ENCODE results near the gene COLGALT1. TPM values are rescaled to one million over a fixed set of nuclear protein-coding genes. Genes with fewer than 3 reads are reported as not detected.
A peak's percentile ranks its signal among the peaks of the same experiment; 100 is the strongest.

COLGALT1 gene
- total and polyA plus RNA-seq, 9 of the 15 experiments (the other 6 are each of a cell fraction or from before 2014, with no cell fraction given) = 4.9 to 119 (median 82.6) TPM

DNA sequence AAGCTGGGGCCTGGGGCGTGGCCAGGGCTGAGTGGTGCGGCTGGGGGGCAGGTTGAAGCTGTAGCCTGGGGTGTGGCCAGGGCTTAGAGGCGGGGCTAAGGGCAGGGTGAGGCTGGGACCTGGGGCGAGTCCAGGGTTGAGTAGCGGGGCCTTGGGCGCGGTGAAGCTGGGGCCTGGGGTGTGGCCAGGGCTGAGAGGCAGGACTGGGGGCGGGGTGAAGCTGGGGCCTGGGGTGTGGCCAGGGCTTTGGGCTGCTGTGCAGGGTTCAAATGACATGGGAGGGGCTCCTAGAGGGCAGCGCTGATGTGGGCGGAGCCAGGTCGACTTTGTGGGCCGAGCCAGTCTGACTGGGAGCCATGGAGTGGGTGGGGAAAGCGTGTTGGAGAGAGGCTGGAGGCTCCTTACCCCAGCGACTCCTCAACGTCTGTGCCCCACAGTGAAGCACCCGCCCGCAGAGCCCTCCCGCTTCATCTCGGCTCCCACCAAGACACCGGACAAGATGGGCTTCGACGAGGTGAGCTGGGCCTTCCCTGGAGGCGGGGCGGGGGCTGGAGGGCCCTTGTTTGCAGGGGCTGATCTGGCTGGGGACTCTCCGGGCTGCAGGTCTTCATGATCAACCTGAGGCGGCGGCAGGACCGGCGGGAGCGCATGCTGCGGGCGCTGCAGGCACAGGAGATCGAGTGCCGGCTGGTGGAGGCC, 21.5 kb downstream of the COLGALT1 start:
- POLR2A ChIA-PET = interaction anchor here (0.6 to 1.7 kb wide), 3 partner anchors 20 to 273 kb away, joined by 3 to 8 read pairs (median 5); partner anchors contain the start of gene ABHD8
- BruUV-seq (replicated peaks) = no TSS peak
- intact Hi-C loops (cut with micrococcal nuclease) (no loop called here), in situ Hi-C loops (cut with MboI) (no loop called here)
- H3K36me3 ChIP-seq (ENCODE audit: control insufficient read depth, insufficient read depth, low read length) = peaks cover 75% of the 10 kb centered on the region
- no peak overlapping the region for H2AFZ ChIP-seq (ENCODE audit: low read depth, low read length)
- DNase-seq (ENCODE audit: extremely low read depth in 1 of 4, low spot score in 3 of 4) = peak; percentile 97 to 99 (median 98)
- H3K27me3 ChIP-seq (ENCODE audit: control insufficient read depth in 2 of 2, insufficient read depth in 2 of 2, low read length in 2 of 2) = no peaks in the 10 kb centered on the region
- WGBS (ENCODE audit: insufficient coverage, low coverage, missing lambda C conversion rate) = 37% methylated on average over 22 of the region's 34 CpGs
- peaks cover 45% of the 10 kb centered on the region for H4K20me1 ChIP-seq (replicated peaks; ENCODE audit: control insufficient read depth, insufficient read depth, low read length)
- peak; percentile 95 for ATAC-seq
- peaks cover 9% of the 10 kb centered on the region; the same call in 1 of the 3 replicates for H3K79me2 ChIP-seq (ENCODE audit: control insufficient read depth, insufficient read depth, low read length)
- CTCF ChIA-PET (ENCODE audit: low intra/inter-chr PET ratio) = interaction anchor here (0.5 kb wide), 1 partner anchor 185 kb away, joined by 3 read pairs; no protein-coding TSS in a partner anchor
- no peaks in the 10 kb centered on the region for H3K9me3 ChIP-seq (replicated peaks; ENCODE audit: control insufficient read depth, insufficient read depth, low read depth, low read length)
- H3K27ac ChIP-seq (ENCODE audit: extremely low read depth, low read depth, low read length) = no peak overlapping the region
- peak; percentile 95 for FAIRE-seq
- peaks cover 8% of the 10 kb centered on the region for H3K9me1 ChIP-seq (ENCODE audit: control insufficient read depth, insufficient read depth, low read length)
- H3K4me1 ChIP-seq (replicated peaks in 1 of 2; ENCODE audit: control insufficient read depth in 2 of 2, insufficient read depth in 2 of 2, low read length in 2 of 2) = peaks cover 13 to 57% of the 10 kb centered on the region in 2 experiments
- H3K9ac ChIP-seq (ENCODE audit: insufficient read depth in 1 of 2, low read depth in 2 of 2, low read length in 2 of 2) = peak overlapping the region in 1 of 2 experiments; percentile 75; a peak in 2 of 4 replicates
- H3K4me3 ChIP-seq = peak overlapping the region; percentile 24
- H3K4me2 ChIP-seq (ENCODE audit: insufficient read depth, low read length) = peak overlapping the region; percentile 35; the same call in 1 of the 2 replicates
- TF ChIP-seq PCBP1 (IDR thresholded peaks at IDR 0.05; ENCODE audit: low read depth, low read length, poor library complexity, severe bottlenecking) (peak; percentile 88), RBM15 (IDR thresholded peaks at IDR 0.05; ENCODE audit: insufficient read depth, low read length) (no peak), PKNOX1 (IDR thresholded peaks at IDR 0.05) (peak; percentile 78), NRF1 (conservative IDR thresholded peaks at IDR 0.05 in 1 of 2, IDR thresholded peaks at IDR 0.05 in 1 of 2) (peak in 1 of 2 experiments; percentile 49; a peak in 2 of 4 replicates), HDGF (IDR thresholded peaks at IDR 0.05) (0 out of 2 replicates have a peak, but pooled peaks have one; percentile 47), SP1 (CRISPR knock-in tag; IDR thresholded peaks at IDR 0.05) (peak; percentile 68), SRF (CRISPR knock-in tag; IDR thresholded peaks at IDR 0.05) (peak in 1 of 2 experiments; percentile 40; a peak in 1 of 4 replicates), POLR2AphosphoS5 (IDR thresholded peaks at IDR 0.05; ENCODE audit: control insufficient read depth, insufficient read depth, low read depth, low read length) (peak; percentile 33; the same call in 1 of the 2 replicates), RBFOX2 (IDR thresholded peaks at IDR 0.05; ENCODE audit: low read depth, low read length) (peak; percentile 41; the same call in 1 of the 2 replicates), GTF2E2 (tag; IDR thresholded peaks at IDR 0.05) (no peak), EGR1 (conservative IDR thresholded peaks at IDR 0.05) (peak; percentile 37; the same call in 1 of the 2 replicates), MAFF (IDR thresholded peaks at IDR 0.05; ENCODE audit: low read length) (no peak), FIP1L1 (IDR thresholded peaks at IDR 0.05; ENCODE audit: low read depth, low read length, poor library complexity, severe bottlenecking) (peak; percentile 12), DPF2 (IDR thresholded peaks at IDR 0.05) (0 out of 2 replicates have a peak, but pooled peaks have one; percentile 0), AFF4 (CRISPR knock-in tag; IDR thresholded peaks at IDR 0.05) (no peak), TSC22D4 (tag; IDR thresholded peaks at IDR 0.05) (no peak), TCF3 (CRISPR knock-in tag; IDR thresholded peaks at IDR 0.05) (no peak), RBM22 (IDR thresholded peaks at IDR 0.05; ENCODE audit: low read depth, low read length, poor library complexity, severe bottlenecking) (peak; percentile 70)

All from K562 (cell line).